HepG2 (cell line): ENCODE results near the gene METTL16. TPM values are rescaled to one million over a fixed set of nuclear protein-coding genes. Genes with fewer than 3 reads are reported as not detected.
A peak's percentile ranks its signal among the peaks of the same experiment; 100 is the strongest.

Experiments
- GABPB1 ChIP-seq: IDR thresholded peaks from 2 replicates; pipeline ENCODE4 v1.6.1; 2016; ENCODE audit warnings: mild to moderate bottlenecking, missing genetic modification reagents, moderate library complexity, missing compliant biosample characterization
- MED13 ChIP-seq: sonication (generic); formaldehyde crosslinking; IDR thresholded peaks from 2 replicates; pipeline ENCODE4 v1.5.0; 2020; ENCODE audit warnings: missing genetic modification reagents
- NCOA2 ChIP-seq: sonication (generic); formaldehyde crosslinking; IDR thresholded peaks from 2 replicates; pipeline ENCODE4 v1.8.0; 2022; ENCODE audit warnings: inconsistent platforms
- PHF20 ChIP-seq: sonication (generic); formaldehyde crosslinking; IDR thresholded peaks from 2 replicates; pipeline ENCODE4 v1.5.0; 2020; ENCODE audit warnings: mild to moderate bottlenecking, missing genetic modification reagents
- POGK ChIP-seq: sonication (generic); formaldehyde crosslinking; conservative IDR thresholded peaks from 2 replicates; pipeline ENCODE4 v1.8.0; 2022; ENCODE audit warnings: mild to moderate bottlenecking, moderate library complexity, missing genetic modification reagents
- RBM22 ChIP-seq: fragments of 200-400 bp; formaldehyde crosslinking; optimal IDR thresholded peaks from 2 replicates; pipeline ENCODE3; 2017; ENCODE audit warnings: mild to moderate bottlenecking, low read length, moderate library complexity
- RXRB ChIP-seq: IDR thresholded peaks from 2 replicates; pipeline ENCODE4 v1.6.1; 2016; ENCODE audit warnings: borderline replicate concordance, missing genetic modification reagents, missing compliant biosample characterization
- SALL1 ChIP-seq: sonication (generic); formaldehyde crosslinking; IDR thresholded peaks from 2 replicates; pipeline ENCODE4 v1.8.0; 2022; ENCODE audit warnings: mild to moderate bottlenecking, missing genetic modification reagents
- SMAD1 ChIP-seq: sonication (generic); formaldehyde crosslinking; IDR thresholded peaks from 2 replicates; pipeline ENCODE4 v1.4.0; 2020; ENCODE audit warnings: missing genetic modification reagents, low read depth, mild to moderate bottlenecking, borderline replicate concordance
- TAF1 ChIP-seq: sonication (generic); formaldehyde crosslinking; IDR thresholded peaks from 2 replicates; pipeline ENCODE4 v1.4.0; 2020; ENCODE audit warnings: missing genetic modification reagents
- TERF1 ChIP-seq: sonication (generic); formaldehyde crosslinking; IDR thresholded peaks from 2 replicates; pipeline ENCODE4 v1.8.0; 2022; ENCODE audit warnings: mild to moderate bottlenecking, missing genetic modification reagents, moderate library complexity
- TGIF2 ChIP-seq: IDR thresholded peaks from 2 replicates; pipeline ENCODE4 v1.6.1; 2016; ENCODE audit warnings: control low read depth, missing compliant biosample characterization
- ZNF552 ChIP-seq: sonication (generic); formaldehyde crosslinking; IDR thresholded peaks from 2 replicates; pipeline ENCODE4 v1.9.0; 2022; ENCODE audit warnings: missing genetic modification reagents, mild to moderate bottlenecking, borderline replicate concordance
- ZNF646 ChIP-seq: sonication (generic); formaldehyde crosslinking; IDR thresholded peaks from 2 replicates; pipeline ENCODE4 v1.9.0; 2021; ENCODE audit warnings: mild to moderate bottlenecking, missing genetic modification reagents
- ZNF670 ChIP-seq: sonication (generic); formaldehyde crosslinking; IDR thresholded peaks from 2 replicates; pipeline ENCODE4 v1.8.0; 2022; ENCODE audit warnings: mild to moderate bottlenecking, missing genetic modification reagents, borderline replicate concordance
- ZNF704 ChIP-seq: sonication (generic); formaldehyde crosslinking; IDR thresholded peaks from 2 replicates; pipeline ENCODE4 v1.8.1; 2023; ENCODE audit warnings: mild to moderate bottlenecking, inconsistent platforms, moderate library complexity, missing genetic modification reagents, borderline replicate concordance
- polyA plus RNA-seq, 8 experiments: library from polyadenylated mRNA; depleted of rRNA in 3 of 8; stranded (reverse) in 7 of 8; unstranded in 1 of 8; fragments of >200 nt; fragmentation: Illumina TruSeq in 4 of 8; extraction: Trizol in 4 of 8; gene quantifications; 2 replicates each; pipeline versions ENCODE4 v1.2.1 to v1.2.3, GENCODE V29; 2011 to 2016; ENCODE audit warnings: low read depth in 4 of 8, missing spikeins in 1 of 8, mixed read lengths in 1 of 8; ENCODE audit not compliant: insufficient read depth in 1 of 8
- total RNA-seq, 5 experiments: library from RNA; depleted of rRNA; stranded (reverse); fragments of >200 nt; fragmentation: Illumina TruSeq; extraction: Trizol; gene quantifications; 2 replicates each; pipeline ENCODE4 v1.2.3, GENCODE V29; 2016; ENCODE audit warnings: low read depth in 1 of 5

Gene METTL16
- total and polyA plus RNA-seq, 2 of the 13 experiments (the other 11 are each of a cell fraction or from before 2014, with no cell fraction given), result 11.6 to 18.5 TPM

GRCh38 chr17:2398182-2398581 lies 113.5 kb downstream of the METTL16 start (continued):
- TF ChIP-seq RBM22 (peak; percentile 16), TAF1 (CRISPR knock-in tag) (0 out of 2 replicates have a peak, but pooled peaks have one; percentile 10), RXRB (no peak), ZNF704 (no peak), SMAD1 (CRISPR knock-in tag) (0 out of 2 replicates have a peak, but pooled peaks have one; percentile 13), TERF1 (no peak), PHF20 (CRISPR knock-in tag) (no peak), ZNF670 (CRISPR knock-in tag) (no peak), GABPB1 (CRISPR knock-in tag) (no peak), POGK (CRISPR knock-in tag) (0 out of 2 replicates have a peak, but pooled peaks have one; percentile 23), SALL1 (0 out of 2 replicates have a peak, but pooled peaks have one; percentile 34), ZNF552 (CRISPR knock-in tag) (no peak), MED13 (CRISPR knock-in tag) (no peak), ZNF646 (no peak), TGIF2 (CRISPR knock-in tag) (no peak), NCOA2 (0 out of 2 replicates have a peak, but pooled peaks have one; percentile 16)
